ENCODE results near the gene PCNX3. TPM values are rescaled to one million over a fixed set of nuclear protein-coding genes. Genes with fewer than 3 reads are reported as not detected.

PCNX3 gene
- total RNA-seq, 1 donor, result 27.9 TPM

GRCh38 chr11:65662247-65662798 is 46.7 kb downstream of the PCNX3 start:
- H3K9me3 ChIP-seq (ENCODE audit: low read depth, low read length), result no peaks in the 10 kb centered on the region
- DNase-seq (ENCODE audit: insufficient read length, low spot score, missing footprints), result peak; percentile 89
- peaks cover 28% of the 10 kb centered on the region for H4K20me1 ChIP-seq (ENCODE audit: insufficient read depth, low read length)
- peaks cover 43% of the 10 kb centered on the region for H3K36me3 ChIP-seq (ENCODE audit: insufficient read depth, low read length)
- peaks cover 44% of the 10 kb centered on the region for H3K79me2 ChIP-seq (ENCODE audit: insufficient read depth, low read length)
- H3K4me2 ChIP-seq (ENCODE audit: insufficient read depth, low read length), result peak overlapping the region; percentile 100
- no peaks in the 10 kb centered on the region for H3K27me3 ChIP-seq (ENCODE audit: insufficient read depth, low read length)
- H2AFZ ChIP-seq (ENCODE audit: low read length), result peak overlapping the region; percentile 29
- TF ChIP-seq CTCF (IDR thresholded peaks at IDR 0.05; ENCODE audit: extremely low read depth, low read depth, low read length), result no peak
- peak overlapping the region; percentile 96 for H3K4me3 ChIP-seq (ENCODE audit: insufficient read depth, low read length)
- H3K27ac ChIP-seq (ENCODE audit: low read depth, low read length), result peak overlapping the region; percentile 88
- H3K4me1 ChIP-seq (ENCODE audit: insufficient read depth, low read length), result peaks cover 17% of the 10 kb centered on the region

DNA sequence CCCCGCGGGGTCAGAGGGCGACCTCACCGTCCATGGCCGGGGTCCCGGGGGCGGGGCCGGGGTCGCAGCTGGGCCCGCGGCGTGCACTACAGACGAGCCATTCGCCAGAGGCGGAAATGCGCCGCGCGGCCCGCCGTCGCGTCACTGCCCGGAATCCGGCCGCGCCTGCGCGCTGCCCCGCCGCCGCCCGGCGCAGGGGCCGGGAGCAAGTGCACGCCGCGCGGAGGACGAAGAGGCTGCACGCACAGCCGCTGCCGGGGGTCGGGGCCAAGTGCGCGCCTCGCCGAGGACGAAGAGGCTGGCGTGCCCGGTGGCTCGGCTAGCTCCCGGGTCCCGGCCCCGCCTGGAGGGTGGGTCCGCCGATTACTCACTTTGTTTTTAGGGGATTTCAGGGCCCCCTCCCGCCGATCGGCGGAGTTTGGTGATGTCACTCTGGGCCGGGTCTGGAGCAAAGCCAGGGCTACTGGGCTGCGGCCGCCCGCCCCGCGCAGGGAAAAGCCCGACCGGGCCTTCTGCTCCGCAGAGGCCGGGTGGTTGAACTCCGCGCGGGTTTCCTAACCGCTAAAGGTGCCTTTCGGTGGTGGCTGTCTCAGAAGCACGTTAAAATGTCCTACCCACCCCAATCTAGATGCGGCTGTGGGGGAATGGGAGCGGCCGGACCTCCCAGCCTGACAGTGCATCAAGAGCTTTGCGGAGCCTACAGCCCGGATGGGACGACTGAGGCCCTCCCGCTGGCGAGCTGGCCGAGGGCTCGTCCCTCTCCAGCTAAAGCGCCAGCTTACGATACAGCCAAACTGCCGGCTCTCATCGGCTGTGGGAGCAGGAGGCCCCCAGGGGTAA is 47.4 kb downstream of the PCNX3 start, which contains the start of gene RELA:
RELA (minus strand) TSS at position 118 of the 840 bp plus-strand sequence; CDS start at position 34, 84 bp downstream.
- Histone ChIP-seq H3K27ac (ENCODE audit: low read depth, low read length) (peak within 1 kb of the TSS; percentile 98), H3K4me3 (ENCODE audit: insufficient read depth, low read length) (peak within 1 kb of the TSS; percentile 96), H3K79me2 (ENCODE audit: insufficient read depth, low read length) (peaks cover 41% of the 10 kb centered on the region), H3K4me2 (ENCODE audit: insufficient read depth, low read length) (peak within 1 kb of the TSS; percentile 100), H3K9me3 (ENCODE audit: low read depth, low read length) (no peaks in the 10 kb centered on the region), H3K36me3 (ENCODE audit: insufficient read depth, low read length) (peaks cover 36% of the 10 kb centered on the region), H4K20me1 (ENCODE audit: insufficient read depth, low read length) (peaks cover 28% of the 10 kb centered on the region), H3K27me3 (ENCODE audit: insufficient read depth, low read length) (no peaks in the 10 kb centered on the region), H2AFZ (ENCODE audit: low read length) (peak within 1 kb of the TSS; percentile 95), H3K4me1 (ENCODE audit: insufficient read depth, low read length) (peaks cover 17% of the 10 kb centered on the region)
- TF ChIP-seq CTCF (IDR thresholded peaks at IDR 0.05; ENCODE audit: extremely low read depth, low read depth, low read length), result no peak
- peak; percentile 99 for DNase-seq (ENCODE audit: insufficient read length, low spot score, missing footprints)

- H4K20me1 ChIP-seq (ENCODE audit: insufficient read depth, low read length), result peaks cover 24% of the 10 kb centered on the region
- no peaks in the 10 kb centered on the region for H3K9me3 ChIP-seq (ENCODE audit: low read depth, low read length)
- peaks cover 34% of the 10 kb centered on the region for H3K79me2 ChIP-seq (ENCODE audit: insufficient read depth, low read length)
- peak overlapping the region; percentile 98 for H3K27ac ChIP-seq (ENCODE audit: low read depth, low read length)
- TF ChIP-seq CTCF (IDR thresholded peaks at IDR 0.05; ENCODE audit: extremely low read depth, low read depth, low read length), result no peak
- no peaks in the 10 kb centered on the region for H3K27me3 ChIP-seq (ENCODE audit: insufficient read depth, low read length)
- DNase-seq (ENCODE audit: insufficient read length, low spot score, missing footprints), result peak; percentile 92
- H3K36me3 ChIP-seq (ENCODE audit: insufficient read depth, low read length), result peaks cover 29% of the 10 kb centered on the region
- H2AFZ ChIP-seq (ENCODE audit: low read length), result peak overlapping the region; percentile 95
- H3K4me2 ChIP-seq (ENCODE audit: insufficient read depth, low read length), result peak overlapping the region; percentile 86
- H3K4me1 ChIP-seq (ENCODE audit: insufficient read depth, low read length), result peaks cover 17% of the 10 kb centered on the region
- peak overlapping the region; percentile 96 for H3K4me3 ChIP-seq (ENCODE audit: insufficient read depth, low read length)
Measured at GRCh38 chr11:65663639-65664200, 48.1 kb downstream of the PCNX3 start.
